RPMI7951 (cell line): Measurements from ENCODE around the gene CHST2. TPM values are rescaled to one million over a fixed set of nuclear protein-coding genes. Genes with fewer than 3 reads are reported as not detected.

Source experiments
- DNase-seq: peaks from one replicate; pipeline ENCODE4 v3.0.0-alpha.2; 2012; ENCODE audit warnings: low read depth
- total RNA-seq: library from RNA; depleted of rRNA; stranded (reverse); fragments of >200 nt; shearing (Covaris generic); gene quantifications from 2 replicates; pipeline ENCODE4 v1.2.3, GENCODE V29; 2014; rRNA removed

The CHST2 gene
- total RNA-seq, 1 experiment from 2014 or later: 15.7 TPM

DNA sequence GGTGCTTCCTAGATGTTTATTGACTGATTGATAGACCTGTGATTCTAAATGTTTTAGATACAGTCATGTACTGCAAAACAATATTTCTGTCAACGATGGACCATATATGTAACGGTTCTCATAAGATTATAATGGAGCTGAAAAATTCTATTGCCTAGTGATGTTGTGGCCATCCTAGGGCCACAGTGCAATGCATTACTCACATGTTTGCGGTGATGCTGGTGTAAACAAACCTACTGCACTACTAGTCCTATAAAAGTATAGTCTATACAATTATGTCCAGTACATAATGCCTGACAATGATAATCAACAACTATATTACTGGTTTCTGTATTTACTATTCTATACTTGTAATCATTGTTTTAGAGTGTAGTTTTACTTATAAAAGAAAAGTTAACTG is 46.8 kb downstream of the CHST2 start:
- no peak for DNase-seq

DNA sequence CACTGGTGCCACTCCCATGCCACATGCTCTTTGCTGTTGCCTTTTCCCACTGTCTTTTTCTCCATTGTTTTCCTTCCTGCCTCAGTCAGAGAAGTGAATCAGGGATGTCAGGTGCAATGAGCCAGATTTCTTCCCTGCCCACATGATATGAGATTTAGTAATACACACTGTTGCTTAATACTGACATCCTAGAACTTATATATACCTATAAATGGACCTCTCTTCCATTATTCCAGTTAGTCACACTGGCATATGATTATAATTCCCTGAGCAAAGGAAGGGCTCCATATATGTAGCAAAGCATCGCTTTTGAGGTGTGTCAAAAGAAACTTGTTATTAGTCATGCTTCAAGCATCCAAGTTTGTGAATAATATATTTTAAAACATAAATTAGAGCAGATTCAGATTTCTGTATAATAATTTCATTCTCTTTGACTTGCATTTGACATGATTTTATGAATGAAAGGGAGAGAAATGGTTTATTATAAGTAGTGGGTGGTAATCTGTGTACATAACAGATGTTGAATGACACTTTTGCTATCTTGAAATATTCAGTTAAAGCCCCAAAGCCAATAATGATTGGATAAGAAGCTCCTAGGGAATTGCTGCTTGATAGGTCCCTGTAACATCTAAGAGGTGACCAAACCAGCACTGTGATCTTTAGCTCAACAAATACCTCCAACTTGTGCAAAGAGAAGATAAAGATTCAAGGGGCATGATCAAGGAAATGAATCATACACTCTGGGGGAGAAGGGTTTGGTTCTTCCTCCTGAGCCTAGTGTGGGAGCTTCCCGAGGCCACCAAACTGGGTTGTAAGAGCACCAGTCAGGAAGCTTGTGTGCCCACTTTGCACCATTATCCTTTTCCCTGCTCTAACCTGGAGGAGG is 48.6 kb downstream of the CHST2 start:
- peak; percentile 59 for DNase-seq

DNA sequence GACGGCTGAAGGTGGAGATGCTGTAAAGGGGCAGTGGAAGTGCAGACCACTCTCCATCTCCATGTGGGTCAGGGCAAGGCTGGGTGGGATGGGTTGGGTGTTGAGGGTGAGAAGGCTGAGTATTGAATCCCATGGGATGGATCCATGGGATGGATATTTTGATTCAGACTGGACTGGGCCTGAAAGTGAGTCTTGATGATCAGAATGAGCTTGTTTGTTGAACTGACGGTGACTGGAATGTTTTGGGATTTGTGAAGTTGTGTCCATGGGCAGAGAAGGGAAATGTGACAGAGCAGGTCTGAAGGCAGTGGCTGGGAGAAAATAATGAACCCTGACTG is 49.3 kb downstream of the CHST2 start:
- DNase-seq: no peak

DNA sequence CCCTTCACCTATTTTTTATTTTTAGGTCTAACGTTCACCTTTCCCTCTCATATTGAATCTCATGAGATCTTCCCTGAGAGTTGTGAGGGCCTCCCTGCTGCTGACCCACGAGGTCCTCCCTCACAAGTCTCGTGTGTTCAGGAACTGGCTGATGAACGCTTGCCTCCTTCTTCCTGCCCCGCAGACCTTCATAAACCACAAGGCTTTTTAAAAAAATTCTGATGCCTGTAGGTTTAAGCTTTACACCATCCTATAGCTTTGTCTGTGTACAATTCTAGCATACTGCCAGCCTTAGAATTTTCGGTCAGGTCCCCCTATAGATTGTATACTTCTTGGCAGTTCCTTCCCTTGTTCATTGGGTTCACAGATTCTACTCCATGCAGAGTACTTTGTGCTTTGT is 50.5 kb downstream of the CHST2 start:
- DNase-seq: no peak

DNA sequence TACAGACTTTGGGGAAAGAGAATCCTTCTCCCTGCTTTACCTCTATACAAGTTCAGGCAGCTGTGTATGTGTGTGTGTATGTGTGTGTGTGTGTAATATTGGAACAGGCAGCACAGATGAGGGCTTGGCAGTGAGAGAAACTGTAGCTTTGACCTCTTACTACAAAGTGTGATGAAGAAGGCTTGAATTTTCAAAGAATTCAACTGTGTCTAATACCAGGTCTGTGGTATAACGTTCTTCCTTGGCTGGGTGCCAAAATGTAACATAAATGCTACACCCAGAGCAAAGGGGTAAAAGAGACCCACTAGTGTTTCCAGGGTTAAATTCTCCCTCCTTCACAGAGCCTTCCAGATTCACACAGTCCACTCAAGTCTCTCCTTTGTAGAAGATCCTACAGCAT is 51.1 kb downstream of the CHST2 start:
- peak; percentile 55 for DNase-seq

DNA sequence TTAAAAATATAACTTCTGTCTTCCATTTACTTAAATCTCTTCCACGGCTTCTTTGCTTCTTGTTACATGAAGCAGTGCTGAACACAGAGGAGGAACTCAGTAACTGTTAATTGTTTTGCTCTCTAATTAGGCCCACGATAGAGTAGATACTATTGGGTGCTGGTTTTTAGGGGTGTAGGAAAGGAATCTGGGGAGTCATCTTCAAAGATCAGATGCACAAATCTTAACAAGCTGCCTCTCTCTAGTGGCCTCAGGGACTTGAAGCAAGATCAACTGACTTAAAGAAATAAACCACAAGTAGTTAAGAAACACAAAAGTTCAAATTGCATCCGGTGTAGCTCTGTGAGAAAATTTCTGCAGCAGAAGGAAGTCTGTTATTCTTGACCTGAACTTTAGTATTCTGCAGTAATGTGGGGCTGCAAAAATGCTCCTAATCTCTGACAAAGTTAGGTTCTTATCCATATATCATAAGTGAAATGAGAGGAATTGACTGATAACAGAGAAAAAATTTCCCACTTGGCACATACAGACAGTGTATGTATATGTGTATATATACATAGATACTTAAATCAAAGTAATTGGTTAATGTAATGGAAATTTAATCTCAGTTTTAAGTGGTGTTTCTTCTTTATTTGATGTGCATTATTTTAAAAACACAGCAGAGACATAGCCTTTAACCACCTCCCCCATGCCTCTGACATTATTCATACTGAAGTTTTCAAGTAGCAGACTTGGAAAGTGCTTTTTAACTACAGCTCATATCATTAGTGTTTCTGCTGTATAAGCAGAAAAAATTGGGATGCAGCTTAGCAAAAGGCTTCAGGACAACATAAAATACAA is 51.8 kb downstream of the CHST2 start:
- DNase-seq: peak; percentile 82

DNA sequence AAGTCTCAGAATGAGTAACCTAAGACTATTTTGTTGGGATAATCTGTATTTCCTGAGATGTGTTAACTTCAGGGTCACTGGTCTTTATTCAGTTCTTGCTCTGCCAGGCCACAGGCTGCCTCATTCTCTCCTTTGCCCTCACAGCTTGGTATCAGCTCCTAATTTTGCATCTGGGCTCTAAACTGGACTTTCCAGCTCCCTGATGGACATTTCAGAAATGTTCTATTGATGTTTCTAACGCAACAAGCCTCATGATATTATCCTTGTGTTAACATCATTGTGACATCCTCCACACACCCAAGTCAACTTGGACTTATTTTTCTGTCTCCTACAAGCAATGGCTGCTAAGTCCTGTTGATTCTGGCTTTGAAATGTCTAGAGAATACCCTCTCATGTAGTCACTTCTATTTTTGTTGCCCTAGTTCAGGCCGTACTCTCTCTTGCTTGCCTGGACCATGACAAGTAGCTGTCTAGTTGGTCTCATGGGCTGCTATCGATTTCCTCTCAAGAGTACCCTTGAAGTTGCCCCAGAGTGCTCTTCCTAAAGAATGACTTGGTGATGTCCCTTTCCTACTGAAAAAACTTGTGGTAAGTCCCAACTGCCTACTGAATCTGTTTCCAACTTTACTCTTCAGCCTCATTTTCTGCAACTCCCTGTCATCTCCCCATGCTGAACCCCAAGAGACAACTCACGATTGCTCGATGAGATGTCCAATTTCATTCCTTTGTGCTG is 52.7 kb downstream of the CHST2 start:
- no peak for DNase-seq

DNA sequence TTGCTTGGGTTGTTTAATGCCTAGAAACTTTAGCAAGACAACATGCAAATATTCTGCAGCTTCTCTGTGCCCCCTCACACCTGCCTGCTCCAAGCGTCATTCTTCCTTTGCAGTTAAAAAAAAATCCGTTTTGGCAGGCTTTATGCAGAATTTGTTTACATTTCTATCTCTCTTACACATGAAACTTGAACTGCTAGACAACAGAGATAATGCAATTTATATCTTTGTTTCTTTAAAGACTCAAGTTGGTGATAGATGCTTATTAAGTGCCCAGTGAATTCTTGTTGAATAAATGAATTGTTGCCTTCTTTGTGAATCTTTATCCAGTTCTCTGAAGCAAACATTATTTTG is 53.2 kb downstream of the CHST2 start:
- DNase-seq: no peak

DNA sequence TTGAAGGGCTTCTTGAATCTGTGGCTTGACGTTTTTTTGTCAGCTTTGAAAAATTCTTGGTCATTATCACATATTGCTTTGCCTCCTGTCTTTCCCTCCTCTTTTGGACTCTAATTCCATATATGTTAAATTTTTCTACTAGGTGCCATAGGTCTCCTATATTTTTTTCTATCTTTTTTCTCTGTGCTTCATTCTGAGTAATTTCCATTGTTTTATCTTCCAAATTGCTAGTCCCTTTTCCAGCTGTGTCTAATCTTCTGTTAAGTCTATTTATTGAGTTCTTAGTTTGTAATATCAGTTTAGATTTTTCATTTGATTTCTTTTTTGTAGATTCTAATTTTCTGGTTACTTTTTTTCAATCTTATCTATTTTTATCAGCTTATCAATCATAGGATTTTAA is 53.7 kb downstream of the CHST2 start:
- no peak for DNase-seq

Other genes starting within 250 kb of the CHST2 start
- gene PCOLCE2, start 230.7 kb upstream of the CHST2 start, total RNA-seq: 2.1 and 2.8 TPM in 2 replicates
- gene PAQR9, start 156.1 kb upstream of the CHST2 start, total RNA-seq: not detected in 2 replicates
- 64.3 and 84.7 TPM in 2 replicates for gene U2SURP, start 118.2 kb upstream of the CHST2 start, total RNA-seq